ENCODE results near the gene PEAK1.

The PEAK1 gene

DNA sequence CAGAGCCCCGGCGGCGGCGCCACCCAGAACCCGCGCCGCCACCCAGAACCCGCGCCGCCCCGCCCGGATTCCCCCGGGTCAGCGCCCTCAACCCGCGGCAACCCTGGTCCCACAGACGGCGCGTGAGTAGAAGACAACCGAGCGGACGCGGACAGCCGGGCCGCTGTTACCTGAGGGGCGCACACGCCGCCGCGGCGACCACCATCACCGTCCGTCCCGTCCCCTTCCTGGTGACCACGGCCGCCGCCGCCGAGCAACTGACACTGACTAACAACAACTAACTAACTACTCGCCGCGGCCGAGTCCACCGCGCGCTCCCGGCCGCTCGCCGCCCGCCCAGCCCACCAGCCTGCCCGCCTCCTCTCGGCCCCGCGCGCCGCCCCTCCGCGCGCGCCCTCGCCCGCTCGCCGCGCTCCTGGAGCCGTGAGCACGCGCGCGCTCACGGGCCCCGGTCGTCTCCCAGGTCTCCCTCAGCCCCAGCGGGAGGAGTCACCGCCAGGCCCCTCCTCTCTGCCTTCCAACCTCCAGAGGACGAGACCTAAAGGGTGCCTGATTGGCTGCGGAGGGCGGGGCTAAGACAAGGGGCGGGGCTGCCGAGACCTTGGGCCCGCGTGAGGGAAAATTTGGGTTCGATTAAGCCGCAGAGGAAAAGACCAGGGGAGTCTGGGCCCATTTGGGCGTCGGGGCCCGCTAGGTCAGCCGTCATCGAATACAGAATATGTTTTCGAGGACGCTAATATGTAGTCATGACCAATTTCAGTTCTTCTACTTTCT lies at the start of gene PEAK1:
Gene PEAK1, minus strand, starts transcription at position 269 of the 774 bp plus-strand sequence. CDS start 238,178 bp downstream, outside the sequence.
- in situ Hi-C loops (cut with HindIII; ENCODE audit: low sequenced_read_pairs): no loop called here
- no peak for TF ChIP-seq CTCF (IDR thresholded peaks at IDR 0.05; ENCODE audit: low read depth, low read length)
- peak within 1 kb of the TSS; percentile 82 for H3K4me3 ChIP-seq (ENCODE audit: low read depth, low read length)
- peak; percentile 99 for DNase-seq (ENCODE audit: low read depth, low spot score)

DNA sequence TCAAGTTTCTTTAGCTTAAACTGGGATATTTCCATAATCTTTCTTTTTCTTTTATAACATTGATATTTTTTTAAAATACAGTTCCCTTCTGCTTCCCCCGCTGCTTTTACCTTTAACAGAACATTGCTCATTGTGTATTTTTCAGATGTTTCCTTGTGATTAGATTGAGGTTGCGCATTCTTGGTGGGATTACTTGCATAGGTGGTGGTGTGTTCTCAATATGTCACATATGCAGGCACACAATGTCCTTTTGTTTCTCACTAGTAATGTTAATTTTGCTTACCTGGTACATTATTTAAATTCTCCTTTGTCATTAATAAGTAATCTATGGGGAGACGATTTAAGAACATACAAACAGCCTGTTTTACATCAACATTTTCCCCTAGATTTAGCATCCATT lies 49.0 kb upstream of the PEAK1 start:
- no peak overlapping the region for H3K4me3 ChIP-seq (ENCODE audit: low read depth, low read length)
- in situ Hi-C loops (cut with HindIII; ENCODE audit: low sequenced_read_pairs): no loop called here
- no peak for TF ChIP-seq CTCF (IDR thresholded peaks at IDR 0.05; ENCODE audit: low read depth, low read length)
- DNase-seq (ENCODE audit: low read depth, low spot score): no peak

DNA sequence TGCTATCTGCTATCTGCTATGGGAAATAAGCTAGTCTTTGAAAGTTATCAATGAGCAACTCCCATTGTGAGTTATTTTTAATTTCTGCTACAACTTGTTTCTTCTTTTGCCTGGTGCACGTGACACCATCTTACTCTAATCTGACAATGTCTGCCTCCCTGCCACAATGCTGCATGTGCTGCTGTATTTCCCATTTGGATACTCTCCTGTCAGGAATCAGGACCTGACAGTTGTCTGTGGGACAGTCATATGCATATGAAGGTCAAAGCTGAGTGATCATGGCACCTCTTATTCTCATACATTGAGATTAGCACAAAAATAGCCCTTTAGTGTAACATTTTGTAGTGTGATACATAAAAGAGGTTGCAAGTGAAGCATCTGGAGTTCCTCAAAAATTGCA lies 46.6 kb upstream of the PEAK1 start:
- no peak for TF ChIP-seq CTCF (IDR thresholded peaks at IDR 0.05; ENCODE audit: low read depth, low read length)
- no peak overlapping the region for H3K4me3 ChIP-seq (ENCODE audit: low read depth, low read length)
- DNase-seq (ENCODE audit: low read depth, low spot score): no peak
- in situ Hi-C loops (cut with HindIII; ENCODE audit: low sequenced_read_pairs): no loop called here

GRCh38 chr15:77464129-77464865 lies 44.4 kb upstream of the PEAK1 start:
- TF ChIP-seq CTCF (IDR thresholded peaks at IDR 0.05; ENCODE audit: low read depth, low read length): no peak
- in situ Hi-C loops (cut with HindIII; ENCODE audit: low sequenced_read_pairs): no loop called here
- no peak overlapping the region for H3K4me3 ChIP-seq (ENCODE audit: low read depth, low read length)
- DNase-seq (ENCODE audit: low read depth, low spot score): no peak

DNA sequence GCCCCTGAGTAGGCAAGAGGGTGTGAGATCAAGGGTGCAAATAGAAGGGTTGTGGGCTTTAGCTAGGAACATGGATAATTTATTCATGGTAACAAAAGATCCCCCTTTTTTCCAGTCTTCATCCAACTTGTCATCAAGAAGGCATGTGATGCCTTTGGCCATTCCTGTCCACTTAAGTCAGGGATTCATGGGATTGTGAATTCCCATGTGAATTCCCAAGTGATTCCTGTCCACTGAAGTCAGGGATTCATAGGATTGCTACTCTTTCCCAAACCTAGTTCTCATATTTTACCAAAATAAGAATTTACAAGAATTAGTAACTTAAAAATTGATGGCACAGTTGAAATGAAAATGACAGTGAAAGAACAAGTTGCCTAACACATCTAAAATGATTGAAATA lies 41.6 kb upstream of the PEAK1 start:
- in situ Hi-C loops (cut with HindIII; ENCODE audit: low sequenced_read_pairs): no loop called here
- no peak for TF ChIP-seq CTCF (IDR thresholded peaks at IDR 0.05; ENCODE audit: low read depth, low read length)
- no peak overlapping the region for H3K4me3 ChIP-seq (ENCODE audit: low read depth, low read length)
- DNase-seq (ENCODE audit: low read depth, low spot score): no peak

- no peak for TF ChIP-seq CTCF (IDR thresholded peaks at IDR 0.05; ENCODE audit: low read depth, low read length)
- in situ Hi-C loops (cut with HindIII; ENCODE audit: low sequenced_read_pairs): no loop called here
- no peak overlapping the region for H3K4me3 ChIP-seq (ENCODE audit: low read depth, low read length)
- no peak for DNase-seq (ENCODE audit: low read depth, low spot score)
These were observed 39.1 kb upstream of the PEAK1 start for GRCh38 chr15:77459031-77459430.

Measured in astrocyte of the spinal cord (primary cell).